HG03558 (cell line): ENCODE results near the gene ARHGAP24.
"Not testable (repeated sequence)": the region's sequence is repeated elsewhere in the genome, so short reads cannot be mapped to it uniquely, and the experiment has no call there.

ENCODE experiments used
- ATAC-seq: cut with Tn5 transposase; IDR thresholded peaks from one replicate; pipeline ENCODE4 v1.9.1; 2021; ENCODE audit warnings: moderate number of reproducible peaks; ENCODE audit not compliant: unreplicated experiment; ENCODE audit errors: extremely low read depth

The ARHGAP24 gene

DNA sequence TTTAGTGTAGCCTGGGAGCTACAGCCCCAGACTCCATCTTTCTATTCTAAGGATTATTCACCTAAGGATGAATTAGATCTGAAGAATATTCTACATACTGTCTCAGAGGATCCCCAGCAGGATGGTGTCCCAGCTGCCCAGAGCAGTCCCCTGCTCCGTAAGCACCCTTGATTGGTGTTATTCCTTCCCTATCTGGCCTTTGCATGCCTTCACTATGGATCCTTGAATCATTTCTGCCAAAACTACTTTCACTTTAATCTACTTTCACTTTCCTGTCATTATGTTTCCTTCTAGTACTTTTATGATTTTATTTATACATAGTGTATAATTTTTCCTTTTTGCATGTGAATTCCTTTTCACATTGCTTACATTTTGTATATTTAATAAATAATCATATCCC lies 39.2 kb downstream of the ARHGAP24 start:
- ATAC-seq: no peak

DNA sequence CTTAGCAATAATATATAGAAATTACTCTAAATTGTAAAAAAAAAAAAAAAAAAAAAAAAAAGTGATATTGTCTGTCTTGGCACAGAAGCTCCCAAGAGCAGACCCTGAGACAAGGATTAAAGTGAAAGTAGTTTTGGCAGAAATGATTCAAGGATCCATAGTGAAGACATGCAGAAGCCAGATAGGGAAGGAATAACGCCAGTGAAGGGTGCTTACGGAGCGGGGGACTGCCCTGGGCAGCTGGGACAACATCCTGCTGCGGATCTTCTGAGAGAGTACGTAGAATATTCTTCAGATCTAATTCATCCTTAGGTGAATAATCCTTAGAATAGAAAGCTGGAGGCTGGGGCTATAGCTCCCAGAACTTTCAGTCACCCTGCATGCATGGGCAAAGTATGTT lies 39.8 kb downstream of the ARHGAP24 start:
- no peak for ATAC-seq

DNA sequence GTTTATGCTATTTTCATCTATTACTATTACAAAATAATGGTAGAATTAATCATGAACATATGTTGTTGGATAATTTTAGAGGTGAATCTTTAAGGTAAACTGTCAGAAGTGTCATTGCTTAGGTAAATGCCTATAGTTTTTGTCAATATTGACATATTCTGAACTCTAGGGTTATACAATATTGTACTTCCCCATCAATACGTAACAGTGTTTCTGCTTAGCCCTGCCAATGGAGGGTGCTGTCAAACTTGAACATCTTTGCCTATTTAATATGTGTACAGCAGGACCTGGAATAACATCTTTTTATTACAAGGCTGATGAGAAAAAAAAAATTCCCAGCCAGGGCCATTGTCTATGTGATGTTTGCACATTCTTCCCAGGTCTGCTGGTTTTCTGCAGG lies 40.8 kb downstream of the ARHGAP24 start:
- no peak for ATAC-seq

DNA sequence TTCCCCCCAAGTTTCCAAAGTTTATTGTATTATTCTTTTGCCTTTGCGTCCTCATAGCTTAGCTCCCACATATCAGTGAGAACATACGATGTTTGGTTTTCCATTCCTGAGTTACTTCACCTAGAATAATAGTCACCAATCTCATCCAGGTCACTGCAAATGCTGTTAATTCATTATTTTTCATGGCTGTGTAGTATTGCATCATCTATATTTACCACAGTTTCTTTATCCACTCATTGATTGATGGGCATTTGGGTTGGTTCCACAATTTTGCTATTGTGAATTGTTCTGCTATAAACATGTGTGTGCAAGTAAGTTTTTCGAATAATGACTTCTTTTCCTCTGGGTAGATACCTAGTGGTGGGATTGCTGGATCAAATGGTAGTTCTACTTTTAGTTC lies 43.6 kb downstream of the ARHGAP24 start:
- ATAC-seq: not testable (repeated sequence)

DNA sequence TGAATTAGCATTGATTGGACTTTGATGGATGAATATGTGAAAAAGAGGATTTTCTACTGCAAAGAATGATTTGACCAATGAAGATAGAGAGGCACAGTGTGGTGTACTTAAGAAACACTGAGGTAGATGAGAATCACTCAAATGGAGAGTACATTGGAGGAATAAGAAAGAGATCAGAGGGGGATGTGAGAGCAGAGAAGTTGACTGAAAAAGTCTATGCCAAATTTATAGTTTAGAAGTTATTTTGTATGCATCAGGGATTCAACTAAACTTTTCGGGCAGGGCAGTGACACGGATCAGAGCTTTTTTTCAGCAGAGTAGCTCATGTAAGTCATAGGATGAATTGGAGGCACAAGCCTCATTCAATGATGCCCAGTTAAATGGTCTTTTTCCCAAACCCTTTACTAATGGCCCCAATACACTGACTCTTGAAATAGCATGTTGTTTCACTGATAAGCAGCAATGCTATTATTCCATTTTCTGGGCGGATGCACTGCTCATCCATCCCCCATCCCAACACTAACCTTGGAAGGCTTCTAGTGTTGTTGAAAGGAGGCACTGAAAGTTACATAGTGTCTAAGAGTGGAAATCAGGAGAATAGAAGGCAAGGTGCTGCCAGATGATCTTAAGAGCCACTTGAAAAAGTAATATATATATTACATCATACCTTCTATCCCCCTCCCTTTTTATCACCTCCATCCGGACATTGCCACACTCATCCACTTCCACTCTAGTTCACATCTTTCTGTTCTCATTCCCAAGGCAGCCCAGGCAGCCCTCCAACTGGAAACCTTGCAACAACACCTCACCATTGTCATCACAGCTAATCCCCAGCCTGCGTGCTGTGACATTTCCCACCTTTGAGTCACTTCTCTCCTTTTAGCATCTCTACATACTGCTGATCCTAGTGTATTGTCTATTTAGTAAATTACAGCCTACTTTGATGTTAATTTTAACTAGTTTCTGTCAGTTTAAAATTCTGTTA lies 46.1 kb downstream of the ARHGAP24 start:
- no peak for ATAC-seq

DNA sequence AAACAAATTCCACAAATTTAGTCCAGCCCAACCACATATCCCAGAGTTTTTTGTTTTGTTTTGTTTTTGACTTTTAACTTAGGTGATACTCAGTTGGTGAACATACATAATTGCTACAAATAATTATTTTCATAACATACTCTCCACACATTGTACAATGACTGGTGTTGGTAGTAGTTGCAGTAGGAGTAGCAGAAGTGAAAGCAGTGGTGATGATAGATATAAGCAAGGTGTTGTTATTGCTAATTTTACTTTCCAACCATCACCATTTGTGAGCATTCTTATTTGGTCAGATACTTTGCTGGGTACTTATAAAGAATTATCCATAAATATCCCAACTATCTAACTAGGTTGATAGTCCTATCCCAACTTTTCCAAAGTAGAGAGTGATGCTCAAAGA lies 47.3 kb downstream of the ARHGAP24 start:
- ATAC-seq: no peak

DNA sequence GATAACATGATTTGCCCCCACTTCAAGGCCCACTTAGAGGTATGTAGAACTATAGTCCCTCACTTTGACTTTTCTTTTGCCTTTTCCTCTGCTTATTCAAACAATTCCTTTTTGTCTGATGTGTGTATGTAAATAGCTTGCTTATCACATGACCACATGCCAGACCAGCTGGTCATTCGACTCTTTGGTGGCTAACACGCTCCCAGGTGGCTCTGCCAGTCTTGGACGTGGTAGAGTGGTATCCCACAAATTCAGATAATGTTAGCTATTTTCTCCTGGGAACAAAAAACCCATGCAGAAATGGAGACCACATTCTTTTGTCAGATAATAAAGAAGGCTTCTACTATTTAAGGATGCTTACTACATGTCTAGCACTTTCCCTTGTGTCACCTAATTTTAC lies 47.9 kb downstream of the ARHGAP24 start:
- no peak for ATAC-seq

DNA sequence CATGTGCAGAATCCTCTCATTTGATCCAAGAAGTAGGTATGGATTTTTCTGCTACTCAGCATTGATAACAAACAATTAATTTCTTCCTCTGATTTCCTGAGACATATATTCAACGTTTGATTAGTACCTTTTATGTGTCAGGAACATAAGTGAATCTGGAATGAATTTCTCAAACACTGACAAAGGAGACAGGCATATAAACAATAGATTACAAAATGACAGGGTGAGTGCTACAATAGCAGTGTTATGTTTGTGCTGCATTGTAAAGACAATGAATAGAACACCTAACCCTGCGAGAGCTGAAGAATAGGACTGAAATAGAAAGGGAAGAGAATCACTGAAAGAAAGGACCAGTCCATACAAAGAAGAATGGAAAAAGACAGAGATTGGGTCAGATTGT lies 52.9 kb downstream of the ARHGAP24 start:
- no peak for ATAC-seq

DNA sequence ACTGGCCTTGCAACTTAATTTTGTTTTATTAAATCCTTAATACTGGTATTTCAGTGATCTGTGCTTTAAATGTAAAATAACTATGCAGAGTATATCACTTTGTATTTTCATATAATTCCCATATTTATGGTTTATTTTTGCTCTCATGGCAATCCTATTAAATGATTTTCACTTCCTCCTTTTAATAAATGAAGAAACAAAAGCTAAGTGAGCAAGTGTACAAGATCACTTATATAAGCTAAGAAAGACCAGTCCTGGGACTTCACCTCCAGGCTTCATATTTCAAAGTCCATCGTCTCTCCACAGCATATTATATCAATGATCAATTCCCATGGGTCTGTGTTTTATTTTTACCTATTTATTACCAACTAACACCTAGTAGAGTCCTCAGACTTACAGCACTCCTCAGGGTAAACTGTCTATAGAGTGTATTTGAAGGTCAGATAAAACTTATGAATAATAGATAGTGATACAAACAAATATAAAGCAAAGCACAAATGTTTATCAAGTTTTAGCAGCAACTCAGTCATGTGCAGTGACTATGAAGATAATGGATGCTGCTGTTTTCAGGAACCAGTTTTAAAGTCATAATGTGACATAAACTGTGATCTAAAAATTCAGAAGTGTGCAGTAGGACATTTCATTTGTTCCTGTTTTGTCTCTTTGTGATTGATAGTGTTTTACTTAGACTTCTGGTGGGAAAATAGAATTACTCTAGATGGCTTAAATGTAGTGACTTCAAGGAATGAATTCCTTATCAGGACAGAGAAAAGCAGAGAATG lies 56.8 kb downstream of the ARHGAP24 start:
- ATAC-seq: no peak

DNA sequence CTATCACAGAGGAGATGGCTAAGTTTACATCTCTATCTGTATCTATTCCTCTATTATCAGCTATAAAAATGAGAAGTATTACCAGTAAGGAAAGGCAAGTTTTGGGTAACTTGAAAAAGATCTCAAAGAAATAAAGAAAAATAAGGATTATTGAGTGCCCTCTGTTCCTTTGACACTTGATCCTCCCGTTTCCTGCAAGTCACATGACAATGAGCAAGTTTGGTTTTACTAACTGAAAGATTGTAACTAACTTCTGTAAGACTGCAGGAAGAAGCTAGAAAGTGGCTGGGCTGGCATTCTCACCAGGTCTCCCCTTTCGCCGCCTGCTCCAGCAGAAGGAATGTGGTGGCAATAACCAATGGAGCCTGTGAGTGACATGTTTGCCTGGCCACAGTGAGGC lies 59.2 kb downstream of the ARHGAP24 start:
- no peak for ATAC-seq

DNA sequence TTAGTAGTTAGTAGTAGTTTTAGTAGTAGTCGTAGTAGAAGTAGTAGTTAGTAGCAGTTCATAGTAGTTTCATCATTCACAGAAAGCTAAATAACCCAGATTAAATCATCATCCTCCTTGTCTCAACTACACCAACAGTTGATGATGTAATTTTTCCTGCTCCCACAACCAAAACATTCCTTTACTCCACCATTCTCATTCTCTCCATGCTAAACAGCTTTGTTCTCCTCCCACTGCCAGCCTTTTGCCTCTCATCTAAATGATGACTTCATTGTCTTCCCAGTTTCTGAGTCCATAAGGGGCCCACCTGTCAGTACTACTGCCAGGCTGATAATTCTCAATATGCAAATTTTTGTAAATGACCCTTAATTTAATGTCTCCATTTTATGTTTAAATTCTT lies 68.9 kb downstream of the ARHGAP24 start:
- ATAC-seq: no peak

DNA sequence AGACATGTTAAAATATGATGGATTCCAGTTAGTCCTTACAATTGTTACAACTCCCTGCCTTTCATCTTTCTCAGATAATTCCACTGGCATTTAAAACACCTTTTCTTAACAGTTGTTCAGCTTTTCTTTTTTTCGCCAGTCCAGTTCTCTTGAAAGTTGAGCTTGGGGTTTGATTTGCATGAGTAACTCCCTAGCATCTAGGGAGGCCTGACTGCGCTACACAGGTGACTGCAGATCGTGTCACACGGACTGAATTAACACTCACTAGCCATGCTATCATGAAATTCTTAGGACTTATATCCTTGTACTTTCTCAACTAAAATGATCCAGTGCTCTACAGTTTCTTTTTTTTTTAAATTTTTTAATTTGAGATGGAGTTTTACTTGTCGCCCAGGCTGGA lies 69.8 kb downstream of the ARHGAP24 start:
- no peak for ATAC-seq

DNA sequence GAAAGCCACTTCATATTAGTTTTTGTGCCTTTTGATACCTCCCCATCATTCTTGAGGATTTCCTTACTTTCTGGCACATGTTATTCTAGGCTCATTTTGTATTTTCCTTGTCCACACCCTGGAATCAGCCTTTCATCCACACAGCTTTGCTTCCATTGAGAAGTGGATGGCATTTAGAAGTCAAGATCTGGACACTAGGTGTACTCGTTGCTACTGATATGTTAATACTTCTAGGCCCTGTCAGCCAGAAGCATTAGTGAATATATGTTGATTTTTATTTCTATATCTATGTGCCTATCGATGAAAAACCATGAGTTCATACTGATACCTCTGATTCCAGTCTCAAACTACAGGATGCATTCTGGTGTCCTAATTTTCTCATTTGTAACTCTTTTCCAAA lies 73.2 kb downstream of the ARHGAP24 start:
- no peak for ATAC-seq

DNA sequence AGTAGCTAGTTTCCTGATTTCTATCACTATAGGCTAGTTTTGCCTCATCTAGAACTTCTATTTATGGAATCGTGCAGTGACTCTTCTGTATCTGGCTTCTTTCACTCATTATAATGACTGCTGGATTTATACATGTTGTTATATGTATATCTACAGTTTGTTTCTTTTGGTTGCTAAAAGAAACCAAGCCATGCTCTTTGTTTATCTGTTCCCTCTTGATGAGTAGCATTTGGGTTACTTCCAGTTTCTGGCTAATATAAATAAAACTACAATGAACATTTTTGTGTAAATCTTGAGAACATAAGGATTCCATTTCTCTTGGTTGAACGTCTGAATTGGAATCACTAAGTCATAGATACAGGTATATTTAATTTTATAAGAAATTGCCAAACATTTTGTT lies 73.9 kb downstream of the ARHGAP24 start:
- ATAC-seq: no peak

DNA sequence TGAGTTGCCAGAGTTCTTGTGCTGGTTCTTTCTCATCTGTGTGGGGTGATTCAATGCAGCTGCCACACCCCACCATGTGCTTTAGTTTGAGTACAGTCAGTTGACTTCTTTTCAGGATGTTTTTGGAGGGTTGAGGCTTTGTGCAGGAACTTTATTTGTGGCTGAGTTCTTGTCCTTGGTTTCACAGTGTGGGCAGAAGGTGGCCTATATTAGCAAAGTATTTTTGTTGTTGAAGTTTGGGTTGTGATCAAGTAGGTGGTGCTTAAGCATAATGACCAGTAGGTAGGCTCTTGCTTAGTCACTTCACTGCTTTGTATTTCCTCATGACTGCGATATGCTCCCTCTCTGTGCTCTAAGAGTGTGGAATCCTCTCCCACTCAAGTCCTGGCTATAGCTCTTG lies 80.3 kb downstream of the ARHGAP24 start:
- ATAC-seq: no peak

DNA sequence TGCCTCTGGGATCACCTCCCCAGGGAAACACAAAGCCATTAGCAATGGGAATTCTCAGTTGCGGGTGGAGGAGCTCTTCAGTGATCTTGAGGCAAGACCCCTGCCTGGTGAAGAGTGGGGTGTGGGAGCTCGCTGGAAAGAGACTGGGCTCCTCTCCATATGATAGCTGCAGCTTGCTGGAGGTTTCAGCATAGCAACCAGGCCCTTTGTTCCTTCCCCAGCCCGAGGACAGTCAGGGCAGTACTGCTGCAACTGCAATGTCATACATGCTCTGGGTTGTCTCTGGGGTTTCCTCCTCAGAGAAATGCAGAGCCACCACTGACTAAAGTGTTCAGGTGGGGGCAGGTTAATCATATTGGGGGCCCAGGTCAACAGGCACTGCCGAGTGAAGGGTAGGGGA lies 81.3 kb downstream of the ARHGAP24 start:
- peak; percentile 51 for ATAC-seq

DNA sequence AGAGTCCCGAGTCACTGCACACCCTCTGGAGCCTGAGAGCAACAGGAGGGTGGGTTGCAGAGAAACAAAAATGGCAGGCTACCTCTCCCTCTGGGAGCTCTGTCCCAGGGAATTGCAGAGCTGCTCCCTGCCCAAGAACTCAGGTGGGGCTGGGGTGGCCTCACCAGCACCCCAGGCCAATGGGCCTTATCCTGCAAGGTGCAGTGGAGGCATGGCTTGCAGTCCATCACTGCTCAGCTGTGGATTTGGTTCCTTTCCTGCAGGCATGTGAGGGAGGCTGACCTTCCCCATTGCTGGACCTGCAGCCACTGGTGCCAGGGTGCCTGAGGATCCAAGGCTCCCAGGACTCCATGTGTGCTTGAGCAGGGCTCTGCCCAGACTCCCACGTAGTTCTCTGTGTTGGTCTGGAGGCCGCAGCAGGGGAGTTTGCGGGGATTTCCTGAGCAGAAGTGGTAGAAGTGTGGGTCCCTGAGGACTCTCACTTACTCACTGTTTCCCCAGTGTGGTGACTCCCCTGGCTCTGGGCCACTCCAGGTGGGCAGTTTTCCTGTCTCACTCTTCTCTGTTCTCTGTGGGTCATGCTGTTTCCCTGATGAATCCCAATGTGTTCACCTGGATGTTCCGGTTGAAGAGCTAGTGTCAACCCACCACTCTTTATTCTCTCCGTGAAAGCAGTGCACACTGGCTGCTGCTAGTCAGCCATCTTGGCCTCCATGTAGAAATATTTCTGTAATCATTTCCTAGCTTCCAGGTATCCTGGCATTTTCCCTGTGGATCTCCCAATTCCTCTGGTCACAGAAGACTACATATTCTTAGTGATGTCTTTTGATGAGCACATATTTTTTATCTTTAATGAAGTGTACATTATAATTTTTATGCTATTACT lies 82.3 kb downstream of the ARHGAP24 start:
- peak; percentile 74 for ATAC-seq

DNA sequence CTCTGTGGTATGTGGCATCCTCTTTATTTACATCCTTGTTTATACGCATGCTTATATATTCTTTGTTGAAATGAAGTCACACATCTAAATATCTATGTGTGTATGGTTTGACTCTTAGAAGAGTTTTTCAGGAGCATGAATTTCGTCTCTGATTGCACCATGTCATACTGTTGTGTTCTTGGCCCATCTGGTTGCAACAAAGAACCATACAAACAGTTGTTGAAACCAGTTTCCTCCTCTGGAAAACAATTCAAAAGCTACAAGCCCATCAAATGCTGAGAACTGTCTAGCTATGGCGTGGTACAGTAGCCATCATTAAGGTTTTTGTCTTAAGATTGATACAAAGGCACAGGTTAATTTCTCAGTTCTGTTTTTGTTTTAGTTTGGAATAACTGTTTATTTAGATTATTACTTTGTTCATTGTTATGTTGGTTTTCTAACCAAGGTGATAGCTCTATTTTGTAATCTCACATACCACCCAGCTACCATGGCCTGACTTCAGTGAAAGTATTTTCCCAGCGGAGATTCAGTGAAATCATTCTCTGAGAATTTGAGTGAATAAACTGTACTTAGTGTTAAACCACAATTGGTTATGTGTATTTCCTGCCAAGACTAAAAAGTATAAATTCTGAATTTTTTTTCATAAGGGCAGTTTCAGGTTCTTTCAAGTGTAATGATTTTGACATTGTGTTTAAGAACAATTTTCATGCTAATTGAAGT lies 91.0 kb downstream of the ARHGAP24 start:
- no peak for ATAC-seq

DNA sequence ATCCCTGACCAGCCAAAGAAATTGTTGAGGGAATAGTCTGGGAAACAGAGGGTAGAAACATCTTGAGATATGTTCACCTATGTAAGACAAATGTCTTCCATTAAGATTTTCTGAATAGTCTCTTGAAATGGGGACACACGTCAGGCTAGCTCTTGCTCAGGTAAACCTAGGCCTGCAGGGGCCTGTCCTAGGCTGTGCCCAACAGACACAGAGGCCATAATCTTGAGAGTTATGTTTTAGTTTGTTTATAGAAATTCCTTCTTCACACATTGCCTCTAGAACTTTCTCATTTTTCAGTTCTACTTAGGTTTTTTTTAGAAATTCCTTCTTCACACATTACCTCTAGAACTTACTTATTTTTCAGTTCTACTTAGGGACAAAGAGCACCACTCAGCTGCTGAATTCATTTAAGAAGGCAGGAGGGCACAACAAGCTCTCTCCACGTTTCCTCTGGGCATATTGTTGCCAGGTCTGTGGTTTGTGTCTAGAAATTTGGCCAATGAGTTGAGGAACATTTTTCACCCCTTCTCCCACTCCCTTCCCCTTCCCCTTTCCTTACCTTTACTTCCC lies 94.9 kb downstream of the ARHGAP24 start:
- ATAC-seq: no peak
